Measurements from ENCODE around the gene TBRG4.

The TBRG4 gene

DNA sequence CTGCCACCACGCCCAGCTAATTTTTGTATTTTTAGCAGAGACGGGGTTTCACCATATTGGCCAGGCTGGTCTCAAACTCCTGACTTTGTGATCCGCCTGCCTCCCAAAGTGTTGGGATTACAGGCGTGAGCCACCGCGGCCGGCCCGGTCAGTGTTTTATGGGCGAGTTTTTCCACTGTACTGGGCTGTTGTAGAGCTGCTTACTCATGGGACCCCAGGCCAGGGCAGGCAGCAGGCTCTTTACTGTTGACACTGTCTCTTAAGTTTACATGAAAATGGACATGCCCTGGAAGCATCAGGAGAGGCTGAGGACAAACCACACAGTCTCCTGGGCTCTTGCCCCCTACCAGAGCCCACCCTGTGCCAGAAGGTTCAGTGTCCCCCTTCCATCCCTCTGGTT, 33.9 kb downstream of the TBRG4 start:
- TF ChIP-seq, protein P1, sequence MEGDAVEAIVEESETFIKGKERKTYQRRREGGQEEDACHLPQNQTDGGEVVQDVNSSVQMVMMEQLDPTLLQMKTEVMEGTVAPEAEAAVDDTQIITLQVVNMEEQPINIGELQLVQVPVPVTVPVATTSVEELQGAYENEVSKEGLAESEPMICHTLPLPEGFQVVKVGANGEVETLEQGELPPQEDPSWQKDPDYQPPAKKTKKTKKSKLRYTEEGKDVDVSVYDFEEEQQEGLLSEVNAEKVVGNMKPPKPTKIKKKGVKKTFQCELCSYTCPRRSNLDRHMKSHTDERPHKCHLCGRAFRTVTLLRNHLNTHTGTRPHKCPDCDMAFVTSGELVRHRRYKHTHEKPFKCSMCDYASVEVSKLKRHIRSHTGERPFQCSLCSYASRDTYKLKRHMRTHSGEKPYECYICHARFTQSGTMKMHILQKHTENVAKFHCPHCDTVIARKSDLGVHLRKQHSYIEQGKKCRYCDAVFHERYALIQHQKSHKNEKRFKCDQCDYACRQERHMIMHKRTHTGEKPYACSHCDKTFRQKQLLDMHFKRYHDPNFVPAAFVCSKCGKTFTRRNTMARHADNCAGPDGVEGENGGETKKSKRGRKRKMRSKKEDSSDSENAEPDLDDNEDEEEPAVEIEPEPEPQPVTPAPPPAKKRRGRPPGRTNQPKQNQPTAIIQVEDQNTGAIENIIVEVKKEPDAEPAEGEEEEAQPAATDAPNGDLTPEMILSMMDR (IDR thresholded peaks at IDR 0.05; ENCODE audit: control extremely low read depth, extremely low read depth, low read depth, missing control alignments) = no peak
- POLR2A ChIA-PET = no interaction called here
- CTCF ChIA-PET = interaction anchor here (1.5 kb wide), 1 partner anchor 22 kb away, joined by 3 read pairs; no protein-coding TSS in a partner anchor
- DNase-seq (ENCODE audit: extremely low spot score) = no peak

DNA sequence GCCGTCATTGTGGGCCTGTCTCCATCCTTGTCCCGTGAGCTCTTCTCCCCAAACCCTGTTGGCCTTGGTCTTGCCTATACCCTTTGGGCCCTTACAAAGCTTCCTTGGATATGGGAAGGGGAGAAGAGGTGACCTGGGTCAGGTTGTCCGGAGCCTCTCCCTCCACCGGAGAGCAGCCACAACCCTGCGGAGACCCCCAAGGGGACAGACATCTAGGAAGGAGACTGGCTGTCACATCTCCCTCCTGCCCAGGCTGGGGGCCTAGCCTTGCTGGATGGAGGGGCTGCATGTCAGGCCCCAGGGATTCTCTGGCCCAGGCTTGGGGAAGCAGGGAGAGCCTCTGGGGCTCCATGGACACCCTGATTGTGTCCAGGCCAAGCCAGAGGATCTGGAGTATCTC, 34.6 kb downstream of the TBRG4 start:
- ChIA-PET CTCF (interaction anchor here (1.5 kb wide), 1 partner anchor 23 kb away, joined by 3 read pairs; no protein-coding TSS in a partner anchor), POLR2A (no interaction called here)
- TF ChIP-seq, protein P1 (IDR thresholded peaks at IDR 0.05; ENCODE audit: control extremely low read depth, extremely low read depth, low read depth, missing control alignments) = no peak
- no peak for DNase-seq (ENCODE audit: extremely low spot score)

DNA sequence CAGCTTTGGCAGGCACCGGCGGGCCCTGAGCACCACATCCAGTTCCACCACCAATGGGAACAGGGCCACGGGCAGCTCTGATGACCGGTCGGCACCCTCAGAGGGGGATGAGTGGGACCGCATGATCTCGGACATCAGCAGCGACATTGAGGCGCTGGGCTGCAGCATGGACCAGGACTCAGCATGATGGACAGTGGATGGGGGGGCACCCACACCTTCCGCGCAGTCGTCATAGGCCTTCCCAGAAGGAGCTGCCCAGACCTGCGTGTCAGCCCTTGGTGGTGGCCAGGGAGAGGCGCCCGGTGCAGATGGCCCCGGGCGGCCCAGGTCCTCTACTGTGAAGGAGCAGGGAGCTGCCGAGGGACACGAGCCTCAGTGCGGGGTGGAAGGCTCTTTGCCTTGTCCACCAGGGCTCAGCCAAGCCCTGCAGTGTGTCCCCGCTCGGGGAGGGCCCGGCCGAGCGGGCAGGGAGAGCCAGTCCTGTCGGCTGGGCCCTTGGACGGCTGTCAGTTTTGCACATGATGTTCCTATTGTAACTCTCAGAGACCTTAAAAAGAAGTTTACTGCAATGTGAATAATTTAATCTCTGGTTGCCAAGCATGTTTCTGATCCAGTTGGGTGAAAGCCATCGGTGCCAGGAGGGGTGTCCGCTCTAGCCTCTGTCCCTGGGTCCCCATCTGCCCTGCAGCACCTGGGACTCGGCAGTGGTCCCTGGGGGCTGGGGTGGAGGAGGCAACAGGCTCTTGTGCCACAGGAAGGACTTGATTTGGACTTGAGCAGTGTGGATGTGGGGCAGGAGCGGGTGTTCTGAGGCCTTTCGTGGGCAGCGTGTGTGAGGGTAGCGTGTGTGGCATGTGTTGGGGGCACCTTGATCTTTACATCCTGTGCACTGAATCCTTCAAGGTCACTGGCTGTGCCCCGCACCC, 35.4 kb downstream of the TBRG4 start:
- TF ChIP-seq, protein P1 (IDR thresholded peaks at IDR 0.05; ENCODE audit: control extremely low read depth, extremely low read depth, low read depth, missing control alignments) = no peak
- peak; percentile 15 for DNase-seq (ENCODE audit: extremely low spot score)
- ChIA-PET CTCF (interaction anchor here (1.5 kb wide), 1 partner anchor 24 kb away, joined by 3 read pairs; no protein-coding TSS in a partner anchor), POLR2A (no interaction called here)

DNA sequence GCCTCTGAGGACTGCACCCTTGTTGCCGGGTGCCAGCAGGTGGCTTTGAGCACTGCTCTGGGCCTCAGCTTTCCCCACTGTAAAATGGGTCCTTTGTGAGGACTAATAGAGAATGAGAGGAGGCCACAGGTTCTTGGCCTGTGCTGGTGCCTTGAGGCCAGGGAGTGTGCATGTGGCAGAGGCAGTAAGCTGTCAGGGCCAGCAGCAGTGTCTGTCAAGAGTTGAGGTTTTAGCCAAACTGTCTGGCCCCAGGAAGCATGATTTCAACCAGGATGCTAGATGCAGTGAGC, 36.2 kb downstream of the TBRG4 start:
- ChIA-PET CTCF (no interaction called here), POLR2A (no interaction called here)
- no peak for DNase-seq (ENCODE audit: extremely low spot score)
- TF ChIP-seq, protein P1 (IDR thresholded peaks at IDR 0.05; ENCODE audit: control extremely low read depth, extremely low read depth, low read depth, missing control alignments) = no peak

DNA sequence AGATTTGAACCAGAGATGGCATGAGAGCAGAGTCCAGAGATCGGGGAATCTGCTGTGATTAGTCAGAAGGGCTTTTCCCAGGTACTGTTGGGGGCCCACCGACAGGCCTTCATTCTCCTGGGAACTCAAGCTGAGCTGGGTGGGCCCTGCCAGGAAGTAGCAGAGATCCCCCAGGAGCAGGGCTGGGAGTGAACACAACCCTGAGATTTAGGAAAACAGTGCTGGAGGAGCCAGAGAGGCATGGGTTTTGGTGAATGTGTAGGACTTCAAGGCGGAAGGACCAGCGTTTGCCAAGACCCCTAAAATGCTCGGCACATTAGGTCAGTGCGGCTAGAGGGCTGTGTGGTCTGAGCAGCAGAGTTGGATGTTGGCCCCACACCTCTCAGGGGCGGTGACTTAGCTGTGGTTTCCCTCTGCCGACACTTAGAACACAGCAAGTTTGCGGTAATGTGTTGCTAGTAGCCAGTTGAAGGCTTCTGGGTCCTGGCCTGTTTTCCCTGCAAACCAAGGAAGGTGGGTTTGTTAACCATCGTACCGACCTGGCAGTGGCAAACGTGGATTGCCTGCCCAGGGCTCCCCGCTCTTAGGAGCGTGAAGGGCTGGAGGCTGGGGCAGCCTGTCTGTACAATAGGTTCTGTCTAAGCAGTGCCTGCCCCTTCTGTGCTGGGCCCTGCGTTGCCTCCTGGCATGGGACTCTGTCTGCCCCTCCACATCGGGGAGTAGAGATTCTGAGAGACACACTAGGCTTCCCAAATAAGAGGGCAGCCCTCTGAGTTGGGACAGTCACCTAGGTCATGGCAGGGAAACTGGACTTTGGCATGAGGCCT, 36.8 kb downstream of the TBRG4 start:
- DNase-seq (ENCODE audit: extremely low spot score) = peak; percentile 12
- ChIA-PET POLR2A (no interaction called here), CTCF (no interaction called here)
- TF ChIP-seq, protein P1 (IDR thresholded peaks at IDR 0.05; ENCODE audit: control extremely low read depth, extremely low read depth, low read depth, missing control alignments) = no peak

DNA sequence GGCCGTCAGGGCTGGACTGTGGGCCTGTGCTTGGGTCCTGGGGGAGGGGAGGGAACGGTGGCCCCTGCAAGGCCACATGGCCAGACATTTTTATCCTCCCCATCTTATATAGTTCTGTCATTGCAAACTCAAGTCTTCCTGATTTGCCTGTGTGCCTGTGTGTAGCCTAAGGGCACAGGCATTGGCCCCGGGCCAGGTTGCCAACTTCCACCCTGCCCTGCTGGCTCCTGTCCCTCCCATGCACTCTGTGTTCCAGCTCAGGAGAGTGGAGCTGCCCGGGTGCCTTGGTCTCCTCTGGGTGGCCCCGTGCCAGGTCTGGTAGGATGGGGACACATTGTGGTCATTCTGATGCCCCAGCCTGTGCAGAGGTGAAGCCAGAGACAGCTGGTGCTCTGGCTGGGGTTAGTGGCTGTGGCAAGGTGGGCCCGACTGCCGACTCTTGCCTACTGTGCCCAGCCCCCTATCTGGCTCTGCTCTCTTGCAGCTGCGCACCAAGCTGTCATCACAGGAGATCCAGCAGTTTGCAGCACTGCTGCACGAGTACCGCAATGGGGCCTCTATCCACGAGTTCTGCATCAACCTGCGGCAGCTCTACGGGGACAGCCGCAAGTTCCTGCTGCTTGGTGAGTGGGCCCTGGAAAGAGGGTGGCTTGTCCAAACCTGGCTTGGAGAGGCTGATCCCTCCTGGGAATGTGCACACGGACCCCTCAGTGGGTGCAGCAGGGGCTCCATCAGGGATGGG, 37.5 kb downstream of the TBRG4 start:
- peak; percentile 22 for DNase-seq (ENCODE audit: extremely low spot score)
- ChIA-PET POLR2A (no interaction called here), CTCF (no interaction called here)
- TF ChIP-seq, protein P1 (IDR thresholded peaks at IDR 0.05; ENCODE audit: control extremely low read depth, extremely low read depth, low read depth, missing control alignments) = no peak

Measured in GM10248 (cell line).